ENCODE measurements around the gene SLC9A4. TPM values are rescaled to one million over a fixed set of nuclear protein-coding genes. Genes with fewer than 3 reads are reported as not detected.

SLC9A4 gene
- total and polyA plus RNA-seq, 5 donors = not detected

DNA sequence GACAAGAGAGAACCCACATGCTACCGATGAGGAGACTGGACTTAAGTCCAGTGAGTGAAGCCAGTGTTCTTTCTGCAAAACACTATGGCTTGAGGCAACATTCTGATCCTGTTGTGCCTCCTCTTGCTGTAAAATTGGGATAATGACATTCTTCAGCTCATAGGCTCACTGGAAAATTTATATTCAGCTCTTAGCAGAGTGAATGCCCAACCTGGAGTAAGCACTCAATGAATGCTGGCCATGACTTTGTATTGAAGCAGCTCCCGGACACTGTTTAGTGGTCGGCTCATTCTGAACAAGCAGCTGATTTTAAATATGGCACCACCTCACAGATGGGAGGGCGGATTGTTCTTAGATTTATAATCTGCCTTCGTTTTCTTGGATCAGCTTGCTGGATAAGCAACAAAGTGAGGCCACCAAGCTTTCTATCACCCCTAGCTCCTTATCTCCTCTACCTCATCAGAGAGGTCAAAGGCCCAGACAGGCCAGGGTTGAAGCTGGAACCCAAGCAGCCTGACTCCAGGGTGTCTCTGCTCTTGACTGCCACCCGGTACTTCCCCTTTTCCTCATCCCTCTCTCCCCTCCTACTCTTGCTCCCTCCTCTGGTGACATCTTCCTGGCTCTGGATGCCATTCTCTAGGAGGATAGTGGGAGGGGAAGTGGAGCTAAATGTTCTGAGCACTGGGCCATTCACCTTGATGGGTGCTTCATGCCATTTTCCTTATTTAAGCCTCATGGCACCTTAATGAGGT is 11.5 kb downstream of the SLC9A4 start:
- H3K27me3 ChIP-seq (ENCODE audit: control insufficient read depth, insufficient read depth) = no peaks in the 10 kb centered on the region

DNA sequence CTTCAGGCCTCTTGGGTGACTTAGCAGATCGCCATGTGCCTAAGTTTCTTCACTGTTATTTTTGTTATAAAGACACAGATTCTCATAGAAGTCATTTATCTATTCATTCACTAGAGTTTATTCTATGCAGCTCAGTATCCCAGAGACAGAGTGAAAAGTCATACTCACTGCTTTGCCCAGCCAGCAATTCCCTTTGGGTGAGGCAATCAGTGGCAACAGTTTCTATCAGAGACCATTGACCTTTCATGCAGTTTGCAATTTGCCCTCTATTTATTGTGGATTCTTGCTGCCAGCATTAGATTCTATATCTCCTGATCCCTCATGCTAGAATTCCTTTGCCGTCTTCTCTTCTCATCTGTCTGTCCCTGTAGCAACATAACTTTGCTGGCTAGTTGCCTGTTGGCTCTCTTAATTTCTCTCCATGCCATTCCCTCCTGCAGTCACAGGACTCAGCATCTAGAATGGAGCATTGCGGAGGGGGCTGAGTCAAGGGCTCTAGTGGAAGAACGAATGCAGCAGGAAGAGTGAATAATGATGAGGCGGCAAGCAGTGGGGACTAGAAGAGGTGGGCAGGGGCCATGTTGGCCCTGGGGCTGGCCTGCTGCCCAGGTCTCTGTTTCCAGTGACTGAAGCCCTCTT is 12.2 kb downstream of the SLC9A4 start:
- H3K4me1 ChIP-seq (ENCODE audit: control insufficient read depth, insufficient read depth, low read length) = no peaks in the 10 kb centered on the region
- DNase-seq = no peak
- H3K4me3 ChIP-seq (ENCODE audit: low read length) = no peak overlapping the region
- H3K27ac ChIP-seq (ENCODE audit: low read length) = no peak overlapping the region
- no peaks in the 10 kb centered on the region for H3K27me3 ChIP-seq (ENCODE audit: control insufficient read depth, insufficient read depth)
- H3K9me3 ChIP-seq (ENCODE audit: control insufficient read depth, low read length) = no peaks in the 10 kb centered on the region
- WGBS = 62% methylated on average over 5 of the region's 5 CpGs
- intact Hi-C loops (cut with DNase I) = no loop called here
- no peak for ATAC-seq

More for the DNA sequence above, 11.5 kb downstream of the SLC9A4 start:
- Histone ChIP-seq H3K9me3 (ENCODE audit: control insufficient read depth, low read length) (no peaks in the 10 kb centered on the region), H3K4me3 (ENCODE audit: low read length) (no peak overlapping the region), H3K4me1 (ENCODE audit: control insufficient read depth, insufficient read depth, low read length) (no peaks in the 10 kb centered on the region), H3K27ac (ENCODE audit: low read length) (no peak overlapping the region)
- WGBS = 73% methylated on average over 6 of the region's 6 CpGs
- ATAC-seq (no peak), DNase-seq (no peak)
- intact Hi-C loops (cut with DNase I) = no loop called here

DNA sequence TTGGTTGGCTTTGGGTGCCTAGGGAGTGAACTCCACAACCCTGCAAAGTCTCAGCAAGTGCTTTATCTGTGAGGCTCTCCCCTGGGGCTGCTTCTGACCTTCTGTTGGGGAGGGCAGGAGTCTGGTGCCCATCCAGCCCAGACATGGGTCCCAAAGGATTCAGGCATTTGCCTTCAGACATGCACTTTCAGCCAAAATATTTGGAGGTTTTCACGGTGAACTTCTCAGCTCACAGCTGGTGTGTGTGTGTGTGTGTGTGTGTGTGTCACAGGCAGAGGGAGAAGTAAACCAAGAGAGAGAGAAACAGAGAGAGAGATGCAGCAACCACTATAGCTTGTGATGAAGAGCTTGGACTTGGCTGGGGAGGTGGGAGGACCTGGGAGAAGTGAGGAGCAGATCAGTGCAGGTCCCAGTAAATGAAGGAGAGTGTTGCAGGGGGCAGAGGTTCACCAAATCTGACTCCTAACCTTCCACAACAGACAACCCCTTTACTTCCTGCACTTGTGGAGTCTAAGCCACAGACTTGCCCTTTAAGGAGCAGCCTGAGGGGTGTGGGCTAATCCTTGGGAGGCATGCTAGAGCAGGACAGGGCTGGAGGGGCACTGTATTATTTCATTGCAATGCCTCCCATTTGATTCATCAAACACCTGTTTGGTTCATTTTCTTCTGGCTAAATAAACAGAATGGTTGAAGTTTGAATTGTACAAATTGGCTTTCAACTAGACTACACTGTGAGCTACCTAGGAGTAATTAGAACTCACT is 14.1 kb downstream of the SLC9A4 start:
- DNase-seq = no peak
- no peaks in the 10 kb centered on the region for H3K9me3 ChIP-seq (ENCODE audit: control insufficient read depth, low read length)

GRCh38 chr2:102487761-102488462 is 14.9 kb downstream of the SLC9A4 start:
- Histone ChIP-seq H3K9me3 (ENCODE audit: control insufficient read depth, low read length) (no peaks in the 10 kb centered on the region), H3K4me1 (ENCODE audit: control insufficient read depth, insufficient read depth, low read length) (no peaks in the 10 kb centered on the region), H3K4me3 (ENCODE audit: low read length) (no peak overlapping the region), H3K27ac (ENCODE audit: low read length) (no peak overlapping the region), H3K27me3 (ENCODE audit: control insufficient read depth, insufficient read depth) (no peaks in the 10 kb centered on the region)
- ATAC-seq = no peak
- intact Hi-C loops (cut with DNase I) = no loop called here
- WGBS = 64% methylated on average over 8 of the region's 8 CpGs
- DNase-seq = no peak

More for the DNA sequence above, 14.1 kb downstream of the SLC9A4 start:
- intact Hi-C loops (cut with DNase I) = no loop called here
- no peaks in the 10 kb centered on the region for H3K4me1 ChIP-seq (ENCODE audit: control insufficient read depth, insufficient read depth, low read length)
- H3K27me3 ChIP-seq (ENCODE audit: control insufficient read depth, insufficient read depth) = no peaks in the 10 kb centered on the region
- no peak for ATAC-seq
- WGBS = 50% methylated on average over 1 of the region's 1 CpG
- H3K27ac ChIP-seq (ENCODE audit: low read length) = no peak overlapping the region
- no peak overlapping the region for H3K4me3 ChIP-seq (ENCODE audit: low read length)

GRCh38 chr2:102489646-102490045 is 16.6 kb downstream of the SLC9A4 start:
- Histone ChIP-seq H3K27ac (ENCODE audit: low read length) (no peak overlapping the region), H3K9me3 (ENCODE audit: control insufficient read depth, low read length) (no peaks in the 10 kb centered on the region), H3K4me3 (ENCODE audit: low read length) (no peak overlapping the region), H3K27me3 (ENCODE audit: control insufficient read depth, insufficient read depth) (no peaks in the 10 kb centered on the region), H3K4me1 (ENCODE audit: control insufficient read depth, insufficient read depth, low read length) (no peaks in the 10 kb centered on the region)
- no peak for ATAC-seq
- intact Hi-C loops (cut with DNase I) = no loop called here
- WGBS = 89% methylated on average over 1 of the region's 1 CpG
- DNase-seq = no peak

GRCh38 chr2:102492006-102492405 is 19.0 kb downstream of the SLC9A4 start:
- ATAC-seq = no peak
- H3K27ac ChIP-seq (ENCODE audit: low read length) = no peak overlapping the region
- H3K4me3 ChIP-seq (ENCODE audit: low read length) = no peak overlapping the region

DNA sequence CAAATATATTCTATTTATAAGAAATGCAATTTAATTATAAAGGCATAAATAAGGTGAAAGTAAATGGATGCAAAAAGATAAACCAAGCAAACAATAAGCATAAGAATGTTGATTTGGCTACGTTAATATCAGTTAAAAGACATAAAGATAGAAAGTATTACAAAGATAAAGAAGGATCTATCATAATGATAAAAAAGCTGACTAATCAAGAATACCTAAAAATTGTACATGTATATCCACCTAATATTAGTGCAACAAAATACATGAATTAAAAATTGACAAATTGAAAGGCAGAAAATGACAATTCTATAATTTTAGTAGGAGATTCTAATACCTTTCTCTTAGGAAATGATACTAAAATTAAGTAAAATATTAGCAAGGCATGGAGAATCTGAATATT is 21.5 kb downstream of the SLC9A4 start:
- no peaks in the 10 kb centered on the region for H3K4me1 ChIP-seq (ENCODE audit: control insufficient read depth, insufficient read depth, low read length)
- DNase-seq = no peak
- no peak for ATAC-seq
- no peak overlapping the region for H3K4me3 ChIP-seq (ENCODE audit: low read length)
- H3K27ac ChIP-seq (ENCODE audit: low read length) = no peak overlapping the region
- 77% methylated on average over 1 of the region's 1 CpG for WGBS
- no peaks in the 10 kb centered on the region for H3K27me3 ChIP-seq (ENCODE audit: control insufficient read depth, insufficient read depth)
- H3K9me3 ChIP-seq (ENCODE audit: control insufficient read depth, low read length) = no peaks in the 10 kb centered on the region
- intact Hi-C loops (cut with DNase I) = no loop called here

More at GRCh38 chr2:102492006-102492405, 19.0 kb downstream of the SLC9A4 start:
- no peaks in the 10 kb centered on the region for H3K4me1 ChIP-seq (ENCODE audit: control insufficient read depth, insufficient read depth, low read length)
- intact Hi-C loops (cut with DNase I) = no loop called here
- no peak for DNase-seq
- H3K9me3 ChIP-seq (ENCODE audit: control insufficient read depth, low read length) = no peaks in the 10 kb centered on the region
- no peaks in the 10 kb centered on the region for H3K27me3 ChIP-seq (ENCODE audit: control insufficient read depth, insufficient read depth)

- 86% methylated on average over 2 of the region's 2 CpGs for WGBS
- intact Hi-C loops (cut with DNase I) = no loop called here
- DNase-seq = no peak
- ATAC-seq = no peak
- Histone ChIP-seq H3K9me3 (ENCODE audit: control insufficient read depth, low read length) (no peaks in the 10 kb centered on the region), H3K27me3 (ENCODE audit: control insufficient read depth, insufficient read depth) (no peaks in the 10 kb centered on the region), H3K27ac (ENCODE audit: low read length) (no peak overlapping the region), H3K4me3 (ENCODE audit: low read length) (no peak overlapping the region), H3K4me1 (ENCODE audit: control insufficient read depth, insufficient read depth, low read length) (no peaks in the 10 kb centered on the region)
Measured at GRCh38 chr2:102498414-102498813, 25.4 kb downstream of the SLC9A4 start.

- Histone ChIP-seq H3K9me3 (ENCODE audit: control insufficient read depth, low read length) (no peaks in the 10 kb centered on the region), H3K27ac (ENCODE audit: low read length) (no peak overlapping the region), H3K4me3 (ENCODE audit: low read length) (no peak overlapping the region), H3K4me1 (ENCODE audit: control insufficient read depth, insufficient read depth, low read length) (no peaks in the 10 kb centered on the region), H3K27me3 (ENCODE audit: control insufficient read depth, insufficient read depth) (no peaks in the 10 kb centered on the region)
- 78% methylated on average over 1 of the region's 1 CpG for WGBS
- intact Hi-C loops (cut with DNase I) = no loop called here
- ATAC-seq (no peak), DNase-seq (no peak)
Measured at GRCh38 chr2:102499558-102499957, 26.5 kb downstream of the SLC9A4 start.

- no peaks in the 10 kb centered on the region for H3K4me1 ChIP-seq (ENCODE audit: control insufficient read depth, insufficient read depth, low read length)
- ATAC-seq = no peak
- 79% methylated on average over 8 of the region's 8 CpGs for WGBS
Measured at GRCh38 chr2:102502576-102502975, 29.6 kb downstream of the SLC9A4 start.

GRCh38 chr2:102504833-102505232 is 31.8 kb downstream of the SLC9A4 start:
- intact Hi-C loops (cut with DNase I) = no loop called here
- no peak overlapping the region for H3K4me3 ChIP-seq (ENCODE audit: low read length)
- 84% methylated on average over 8 of the region's 8 CpGs for WGBS
- ATAC-seq (no peak), DNase-seq (no peak)
- no peak overlapping the region for H3K27ac ChIP-seq (ENCODE audit: low read length)
- H3K4me1 ChIP-seq (ENCODE audit: control insufficient read depth, insufficient read depth, low read length) = no peaks in the 10 kb centered on the region
- H3K9me3 ChIP-seq (ENCODE audit: control insufficient read depth, low read length) = no peaks in the 10 kb centered on the region
- H3K27me3 ChIP-seq (ENCODE audit: control insufficient read depth, insufficient read depth) = no peaks in the 10 kb centered on the region

More at GRCh38 chr2:102502576-102502975, 29.6 kb downstream of the SLC9A4 start:
- H3K27ac ChIP-seq (ENCODE audit: low read length) = no peak overlapping the region
- DNase-seq = no peak
- no peaks in the 10 kb centered on the region for H3K9me3 ChIP-seq (ENCODE audit: control insufficient read depth, low read length)
- no peaks in the 10 kb centered on the region for H3K27me3 ChIP-seq (ENCODE audit: control insufficient read depth, insufficient read depth)
- no peak overlapping the region for H3K4me3 ChIP-seq (ENCODE audit: low read length)
- intact Hi-C loops (cut with DNase I) = no loop called here

Data from right cardiac atrium (tissue), 5 donors.